NB4 (cell line): Measurements from ENCODE around the gene CAMTA1.

ENCODE experiments used
- POLR2A ChIP-seq: IDR thresholded peaks from 2 replicates; pipeline ENCODE4 v1.6.1; 2011; ENCODE audit warnings: mild to moderate bottlenecking; ENCODE audit not compliant: insufficient read length; ENCODE audit errors: extremely low read depth
- TF ChIP-seq, protein P1 (sequence below): IDR thresholded peaks from 2 replicates; pipeline ENCODE4 v1.6.1; 2011; ENCODE audit warnings: low read depth, low read length
- TF ChIP-seq, protein P2 (sequence below): IDR thresholded peaks from one replicate; pipeline ENCODE4 v1.5.1; 2012; ENCODE audit warnings: low read depth, low read length

DNA sequence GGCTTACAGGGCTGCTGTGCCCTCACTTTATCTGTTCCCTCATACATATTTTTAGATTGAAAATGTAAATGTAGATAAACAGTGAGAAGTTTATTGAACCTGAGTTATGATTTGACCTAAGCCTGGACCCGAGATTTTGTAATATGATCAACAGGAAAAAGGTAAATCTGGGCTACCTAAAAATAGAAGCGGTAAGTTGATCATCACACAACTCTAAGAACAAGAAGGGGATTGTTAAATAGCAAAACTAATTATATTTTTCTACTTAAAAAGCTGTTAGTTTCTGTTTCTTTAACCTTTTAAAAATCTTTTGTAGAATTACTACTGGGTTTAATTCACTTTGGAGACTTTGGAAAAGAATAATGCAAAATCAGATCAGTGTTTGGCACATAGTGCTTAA lies 35.6 kb downstream of the CAMTA1 start:
- TF ChIP-seq, protein P1, sequence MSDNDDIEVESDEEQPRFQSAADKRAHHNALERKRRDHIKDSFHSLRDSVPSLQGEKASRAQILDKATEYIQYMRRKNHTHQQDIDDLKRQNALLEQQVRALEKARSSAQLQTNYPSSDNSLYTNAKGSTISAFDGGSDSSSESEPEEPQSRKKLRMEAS = no peak
- TF ChIP-seq, protein P2, sequence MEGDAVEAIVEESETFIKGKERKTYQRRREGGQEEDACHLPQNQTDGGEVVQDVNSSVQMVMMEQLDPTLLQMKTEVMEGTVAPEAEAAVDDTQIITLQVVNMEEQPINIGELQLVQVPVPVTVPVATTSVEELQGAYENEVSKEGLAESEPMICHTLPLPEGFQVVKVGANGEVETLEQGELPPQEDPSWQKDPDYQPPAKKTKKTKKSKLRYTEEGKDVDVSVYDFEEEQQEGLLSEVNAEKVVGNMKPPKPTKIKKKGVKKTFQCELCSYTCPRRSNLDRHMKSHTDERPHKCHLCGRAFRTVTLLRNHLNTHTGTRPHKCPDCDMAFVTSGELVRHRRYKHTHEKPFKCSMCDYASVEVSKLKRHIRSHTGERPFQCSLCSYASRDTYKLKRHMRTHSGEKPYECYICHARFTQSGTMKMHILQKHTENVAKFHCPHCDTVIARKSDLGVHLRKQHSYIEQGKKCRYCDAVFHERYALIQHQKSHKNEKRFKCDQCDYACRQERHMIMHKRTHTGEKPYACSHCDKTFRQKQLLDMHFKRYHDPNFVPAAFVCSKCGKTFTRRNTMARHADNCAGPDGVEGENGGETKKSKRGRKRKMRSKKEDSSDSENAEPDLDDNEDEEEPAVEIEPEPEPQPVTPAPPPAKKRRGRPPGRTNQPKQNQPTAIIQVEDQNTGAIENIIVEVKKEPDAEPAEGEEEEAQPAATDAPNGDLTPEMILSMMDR = no peak
- no peak for TF ChIP-seq POLR2A
